Measurements from ENCODE around the gene RNF166.

RNF166 gene

GRCh38 chr16:88650749-88651275 is 55.4 kb downstream of the RNF166 start, which contains the start of gene CYBA:
CYBA (minus strand) TSS chr16:88651053; CDS start chr16:88651013, 40 bp downstream.
- no peak for DNase-seq

GRCh38 chr16:88649924-88650748 is 56.1 kb downstream of the RNF166 start:
- no peak for DNase-seq

- no peak for DNase-seq
Measured at GRCh38 chr16:88649195-88649923, 56.8 kb downstream of the RNF166 start.

GRCh38 chr16:88647178-88648070 is 58.8 kb downstream of the RNF166 start:
- DNase-seq = no peak
